Stomach (tissue), 19 donors: ENCODE measurements around the gene FBXO10. TPM values are rescaled to one million over a fixed set of nuclear protein-coding genes. Genes with fewer than 3 reads are reported as not detected.

Experiments used
- DNase-seq, 2 donors: peaks; one replicate each; pipeline versions ENCODE4 v3.0.0 to v3.0.0-alpha.2; 2013 to 2019
- H3K27ac ChIP-seq, 5 donors: fragments of 200-600 bp in 4 of 5; sonication (generic) in 4 of 5; one replicate each; pipeline ENCODE4 v1.5.1; 2013 to 2019; ENCODE audit warnings: mild to moderate bottlenecking in 1 of 5, moderate library complexity in 1 of 5
- H3K27me3 ChIP-seq, 3 donors: fragments of 200-600 bp; sonication (generic); one replicate each; pipeline ENCODE4 v1.5.1; 2017 to 2019; ENCODE audit warnings: mixed run types in 1 of 3
- H3K36me3 ChIP-seq, 4 donors: fragments of 200-600 bp; sonication (generic); 1 replicate in 3 of 4; 2 replicates in 1 of 4; pipeline ENCODE4 v1.5.1; 2016 to 2019
- H3K4me1 ChIP-seq, 4 donors: fragments of 200-600 bp; sonication (generic); one replicate each; pipeline ENCODE4 v1.5.1; 2016 to 2019
- H3K4me3 ChIP-seq, 4 donors: fragments of 200-600 bp; sonication (generic) in 3 of 4; one replicate each; pipeline ENCODE4 v1.5.1; 2016 to 2019; ENCODE audit warnings: mild to moderate bottlenecking in 1 of 4
- H3K9me3 ChIP-seq, 4 donors: fragments of 200-600 bp; sonication (generic); one replicate each; pipeline ENCODE4 v1.5.1; 2016 to 2019
- EP300 ChIP-seq: sonication (generic); formaldehyde crosslinking; IDR thresholded peaks from one replicate; pipeline ENCODE4 v1.6.1; 2017; ENCODE audit warnings: antibody characterized with exemption
- POLR2A ChIP-seq, 4 donors: fragments of 450-650 bp; IDR thresholded peaks; one replicate each; pipeline ENCODE4 v1.6.1; 2016; ENCODE audit warnings: antibody characterized with exemption in 4 of 4, control low read depth in 2 of 4, mild to moderate bottlenecking in 1 of 4, moderate library complexity in 1 of 4
- POLR2AphosphoS5 ChIP-seq, 3 donors: sonication (generic); formaldehyde crosslinking; IDR thresholded peaks; one replicate each; pipeline ENCODE4 v1.6.1; 2016; ENCODE audit warnings: antibody characterized with exemption in 3 of 3
- WGBS, 5 donors: extraction: QIAGEN DNeasy Blood & Tissue Kit in 3 of 5; methylation state at CpG; one replicate each; pipeline versions ENCODE4 v1.1.5 to v1.1.7; 2013 to 2018; 5-methylcytosine and 5-hydroxymethylcytosine counted together
- intact Hi-C: fragments of 100-400 bp; cut with DNase I; formaldehyde crosslinking; loops from one replicate; pipeline ENCODE4 v1.15.1; 2023; ENCODE audit warnings: low total_unique reads
- long read RNA-seq, 10 donors: transcript quantifications; one replicate each; lab custom pipeline, GENCODE V29; 2026
- polyA plus RNA-seq, 3 donors: library from polyadenylated mRNA; stranded (reverse); fragments of 200-250 nt; gene quantifications; one replicate each; pipeline ENCODE4 v1.2.3, GENCODE V29; 2013
- total RNA-seq, 5 donors: library from RNA; depleted of rRNA; stranded (reverse); fragments of >200 nt; gene quantifications; one replicate each; pipeline versions ENCODE4 v1.1.0 to v1.2.3, GENCODE V29; 2014 to 2016
- TF ChIP-seq, protein P1 (sequence below), 7 experiments: fragments of 450-650 bp in 4 of 7; fragments of 200-600 bp in 3 of 7; sonication (generic) in 3 of 7; IDR thresholded peaks; one replicate each; pipeline ENCODE4 v1.5.1; 2016 to 2019; ENCODE audit warnings: antibody characterized with exemption in 7 of 7, control low read depth in 2 of 7, mild to moderate bottlenecking in 1 of 7
- donor health status: healthy with polysubstance abuse.
- donor health status: Bipolar disorder and iron deficiency.
- donor health status: healthy.

FBXO10 gene, protein sequence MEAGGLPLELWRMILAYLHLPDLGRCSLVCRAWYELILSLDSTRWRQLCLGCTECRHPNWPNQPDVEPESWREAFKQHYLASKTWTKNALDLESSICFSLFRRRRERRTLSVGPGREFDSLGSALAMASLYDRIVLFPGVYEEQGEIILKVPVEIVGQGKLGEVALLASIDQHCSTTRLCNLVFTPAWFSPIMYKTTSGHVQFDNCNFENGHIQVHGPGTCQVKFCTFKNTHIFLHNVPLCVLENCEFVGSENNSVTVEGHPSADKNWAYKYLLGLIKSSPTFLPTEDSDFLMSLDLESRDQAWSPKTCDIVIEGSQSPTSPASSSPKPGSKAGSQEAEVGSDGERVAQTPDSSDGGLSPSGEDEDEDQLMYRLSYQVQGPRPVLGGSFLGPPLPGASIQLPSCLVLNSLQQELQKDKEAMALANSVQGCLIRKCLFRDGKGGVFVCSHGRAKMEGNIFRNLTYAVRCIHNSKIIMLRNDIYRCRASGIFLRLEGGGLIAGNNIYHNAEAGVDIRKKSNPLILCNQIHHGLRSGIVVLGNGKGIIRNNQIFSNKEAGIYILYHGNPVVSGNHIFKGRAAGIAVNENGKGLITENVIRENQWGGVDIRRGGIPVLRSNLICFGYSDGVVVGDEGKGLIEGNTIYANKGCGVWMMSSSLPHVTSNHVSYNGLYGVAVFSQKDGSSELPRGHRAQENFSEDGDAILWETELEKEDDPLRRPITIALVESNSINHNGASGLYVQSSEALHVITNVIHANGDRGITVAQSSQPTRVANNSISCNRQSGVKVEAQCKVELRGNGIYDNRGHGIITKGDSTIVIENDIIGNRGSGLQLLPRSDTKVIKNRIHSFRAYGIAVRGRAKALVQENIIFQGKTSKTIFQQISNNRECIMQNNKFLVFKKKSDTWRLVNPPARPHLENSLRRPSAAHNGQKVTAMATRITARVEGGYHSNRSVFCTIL
- total RNA-seq (1 to 10 TPM in 3 of 5 donors, under 1 TPM in 2; 0.43 to 6.2 (median 2.9) TPM), polyA plus RNA-seq (1 to 10 TPM in 2 of 3 donors, under 1 TPM in 1; 0.61 to 2.2 (median 1.9) TPM)
- long read RNA-seq, donor 1, result 0 reads
- long read RNA-seq, donor 2, full-length matches to known transcripts, result 1 of 1 reads
- long read RNA-seq, donor 2, partial matches to known transcripts, result 0 of 1 reads
- long read RNA-seq, donor 2, other reads (novel, unspliced or antisense), result 0 of 1 reads
- long read RNA-seq, donor 3, partial matches to known transcripts, result 7 of 7 reads
- long read RNA-seq, donor 3, other reads (novel, unspliced or antisense), result 0 of 7 reads
- long read RNA-seq, donor 4, result 0 reads
- long read RNA-seq, donor 5, result 0 reads
- long read RNA-seq, donor 6, full-length matches to known transcripts, result 1 of 1 reads
- long read RNA-seq, donor 6, partial matches to known transcripts, result 0 of 1 reads
- long read RNA-seq, donor 6, other reads (novel, unspliced or antisense), result 0 of 1 reads
- long read RNA-seq, donor 7, full-length matches to known transcripts, result 1 of 1 reads
- long read RNA-seq, donor 7, partial matches to known transcripts, result 0 of 1 reads
- long read RNA-seq, donor 7, other reads (novel, unspliced or antisense), result 0 of 1 reads
- long read RNA-seq, donor 8, result 0 reads
- long read RNA-seq, donor 9, result 0 reads
- long read RNA-seq, donor 10, result 0 reads

DNA sequence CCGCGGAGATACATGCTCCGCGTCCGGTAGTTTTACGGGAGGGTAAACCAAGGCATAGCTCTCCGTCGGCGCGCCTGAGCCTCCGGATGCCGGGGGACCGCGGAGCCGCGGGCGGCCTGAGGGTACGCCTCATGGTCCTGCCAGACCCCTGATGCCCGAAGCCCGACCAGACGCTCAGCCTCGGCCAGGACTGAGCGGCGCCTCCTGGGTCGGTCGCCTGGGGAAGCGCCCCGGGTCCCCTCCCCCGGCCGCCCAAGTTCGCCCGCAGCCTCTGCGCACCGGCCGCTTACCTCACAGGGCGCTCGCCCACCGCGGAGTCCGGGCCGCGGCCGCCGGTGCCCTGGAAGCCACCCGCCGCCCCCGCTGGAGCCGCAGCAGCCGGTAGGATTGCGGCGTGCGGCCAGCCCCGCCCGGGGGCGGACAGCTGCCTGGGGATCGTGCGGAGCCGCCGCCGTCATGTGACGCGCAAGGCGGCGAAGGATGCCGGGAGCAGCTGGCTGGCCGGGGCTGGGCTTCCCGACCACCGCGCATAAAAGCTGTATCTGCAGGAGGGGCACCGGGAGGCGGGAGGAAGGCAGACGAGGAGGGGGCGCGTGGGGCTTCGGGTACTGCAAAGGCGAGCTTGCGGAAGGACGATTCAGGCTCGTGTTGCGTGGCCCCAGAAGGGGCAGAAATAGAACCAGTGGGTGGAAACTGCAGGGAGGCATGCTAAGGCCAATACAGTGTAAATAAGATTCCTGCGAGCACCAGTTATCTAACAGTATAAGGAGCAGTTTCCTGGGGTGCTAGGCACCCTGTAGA is at the start of gene FBXO10:
Gene FBXO10 (minus strand): TSS at position 460 of the 801 bp plus-strand sequence. CDS start 34,612 bp downstream, outside the sequence.
- Histone ChIP-seq H3K27ac (peak within 1 kb of the TSS; percentile 83 to 89 (median 86)), H3K27me3 (no peaks in the 10 kb centered on the region), H3K4me3 (peak within 1 kb of the TSS; percentile 69 to 84 (median 75)), H3K9me3 (no peaks in the 10 kb centered on the region), H3K36me3 (peaks cover 0 to 11% (median under 1%) of the 10 kb centered on the region in 4 donors), H3K4me1 (peaks cover 0 to 39% (median 23%) of the 10 kb centered on the region in 4 donors)
- peak; percentile 67 to 95 for DNase-seq
- WGBS, 5 donors, result 0 to 2% (median 1%) methylated on average over 18 to 81 of the region's 81 CpGs
- TF ChIP-seq EP300 (no peak), POLR2AphosphoS5 (IDR thresholded peaks at IDR 0.05) (peak; percentile 37 to 66 (median 40))
- intact Hi-C loops, result no loop called here

DNA sequence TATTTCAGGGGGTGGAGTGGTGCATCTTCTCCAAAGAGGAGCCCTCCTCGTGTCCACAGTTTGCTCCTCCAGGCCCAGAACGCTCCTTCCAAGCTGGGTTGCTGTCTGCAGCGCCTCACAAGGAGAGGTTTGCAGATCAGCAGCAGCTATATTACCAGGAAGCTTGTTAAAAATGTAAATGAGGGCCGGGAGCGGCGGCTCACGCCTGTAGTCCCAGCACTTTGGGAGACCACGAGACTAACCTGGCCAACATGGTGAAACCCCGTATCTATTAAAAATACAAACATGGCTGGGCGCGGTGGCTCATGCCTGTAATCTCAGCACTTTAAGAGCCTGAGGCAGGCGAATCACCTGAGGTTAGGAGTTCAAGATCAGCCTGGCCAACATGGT is 49.6 kb upstream of the FBXO10 start:
- 77 to 90% (median 84%) methylated on average over 12 of the region's 12 CpGs for WGBS, 5 donors

DNA sequence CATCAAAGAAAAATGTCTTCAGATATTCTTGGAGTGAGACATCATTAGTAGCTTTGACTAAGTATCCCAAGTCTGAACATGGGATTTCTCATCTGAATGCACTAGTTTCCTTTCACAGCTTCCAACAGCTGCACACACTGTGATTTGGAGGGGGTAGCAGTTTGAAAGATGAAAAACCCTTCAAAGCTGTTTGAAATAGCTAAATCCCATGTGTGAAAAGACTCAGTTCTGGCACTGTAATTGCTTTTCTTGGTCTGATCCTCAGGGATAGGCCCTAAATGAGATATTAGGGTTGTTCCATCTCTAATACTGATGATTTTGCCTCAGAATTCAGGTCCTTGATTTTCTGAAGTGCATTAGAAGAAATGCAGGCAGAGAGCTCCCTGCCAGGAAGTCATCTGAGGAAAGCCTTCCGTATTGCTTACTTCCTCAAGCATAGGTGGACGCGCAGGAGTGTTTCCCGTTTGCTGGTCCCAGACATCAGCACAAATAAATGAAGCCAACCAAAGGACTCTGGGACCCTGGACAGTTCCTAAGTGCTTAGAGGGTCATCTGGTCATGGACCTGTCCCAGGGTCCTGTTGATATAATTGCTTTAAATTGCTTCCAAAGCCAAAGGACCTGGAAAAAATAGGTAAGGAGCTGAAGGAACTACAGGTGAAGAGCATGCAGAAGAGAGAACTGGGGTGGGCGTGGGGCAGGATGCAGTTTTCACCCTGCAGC is 49.0 kb upstream of the FBXO10 start:
- H3K27ac ChIP-seq, result no peak overlapping the region

More for the DNA sequence above, 49.6 kb upstream of the FBXO10 start:
- H3K27me3 ChIP-seq, result peaks cover 0 to 8% (median 0%) of the 10 kb centered on the region in 3 donors
- intact Hi-C loops, result no loop called here
- no peak for DNase-seq
- no peaks in the 10 kb centered on the region for H3K36me3 ChIP-seq
- H3K4me1 ChIP-seq, result no peaks in the 10 kb centered on the region
- no peaks in the 10 kb centered on the region for H3K9me3 ChIP-seq
- TF ChIP-seq EP300 (no peak), POLR2AphosphoS5 (IDR thresholded peaks at IDR 0.05) (no peak), POLR2A (IDR thresholded peaks at IDR 0.05) (no peak)
- TF ChIP-seq, protein P1, sequence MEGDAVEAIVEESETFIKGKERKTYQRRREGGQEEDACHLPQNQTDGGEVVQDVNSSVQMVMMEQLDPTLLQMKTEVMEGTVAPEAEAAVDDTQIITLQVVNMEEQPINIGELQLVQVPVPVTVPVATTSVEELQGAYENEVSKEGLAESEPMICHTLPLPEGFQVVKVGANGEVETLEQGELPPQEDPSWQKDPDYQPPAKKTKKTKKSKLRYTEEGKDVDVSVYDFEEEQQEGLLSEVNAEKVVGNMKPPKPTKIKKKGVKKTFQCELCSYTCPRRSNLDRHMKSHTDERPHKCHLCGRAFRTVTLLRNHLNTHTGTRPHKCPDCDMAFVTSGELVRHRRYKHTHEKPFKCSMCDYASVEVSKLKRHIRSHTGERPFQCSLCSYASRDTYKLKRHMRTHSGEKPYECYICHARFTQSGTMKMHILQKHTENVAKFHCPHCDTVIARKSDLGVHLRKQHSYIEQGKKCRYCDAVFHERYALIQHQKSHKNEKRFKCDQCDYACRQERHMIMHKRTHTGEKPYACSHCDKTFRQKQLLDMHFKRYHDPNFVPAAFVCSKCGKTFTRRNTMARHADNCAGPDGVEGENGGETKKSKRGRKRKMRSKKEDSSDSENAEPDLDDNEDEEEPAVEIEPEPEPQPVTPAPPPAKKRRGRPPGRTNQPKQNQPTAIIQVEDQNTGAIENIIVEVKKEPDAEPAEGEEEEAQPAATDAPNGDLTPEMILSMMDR (IDR thresholded peaks at IDR 0.05), result no peak
- no peak overlapping the region for H3K4me3 ChIP-seq
- H3K27ac ChIP-seq, result no peak overlapping the region

More for the DNA sequence above, 49.0 kb upstream of the FBXO10 start:
- no peaks in the 10 kb centered on the region for H3K9me3 ChIP-seq
- intact Hi-C loops, result no loop called here
- H3K27me3 ChIP-seq, result peaks cover 0 to 8% (median 0%) of the 10 kb centered on the region in 3 donors
- H3K36me3 ChIP-seq, result no peaks in the 10 kb centered on the region
- H3K4me3 ChIP-seq, result no peak overlapping the region
- TF ChIP-seq POLR2AphosphoS5 (IDR thresholded peaks at IDR 0.05) (no peak), POLR2A (IDR thresholded peaks at IDR 0.05) (no peak), EP300 (no peak)
- TF ChIP-seq, protein P1 (IDR thresholded peaks at IDR 0.05), result no peak
- no peak for DNase-seq
- H3K4me1 ChIP-seq, result no peaks in the 10 kb centered on the region
- WGBS, 5 donors, result 66 to 86% (median 69%) methylated on average over 5 of the region's 5 CpGs
